K562 (cell line): Measurements from ENCODE around the gene MRPL38. TPM values are rescaled to one million over a fixed set of nuclear protein-coding genes. Genes with fewer than 3 reads are reported as not detected.

Experiments
- CBX5 ChIP-seq: IDR thresholded peaks from 2 replicates; pipeline ENCODE4 v1.6.1; 2014; ENCODE audit warnings: low read depth, borderline replicate concordance
- ETS2 ChIP-seq: IDR thresholded peaks from 2 replicates; pipeline ENCODE4 v1.6.1; 2016; ENCODE audit warnings: borderline replicate concordance, missing genetic modification characterization, mild to moderate bottlenecking, moderate library complexity, missing compliant biosample characterization; ENCODE audit not compliant: poor library complexity, severe bottlenecking
- ETV5 ChIP-seq: sonication (generic); formaldehyde crosslinking; IDR thresholded peaks from 2 replicates; pipeline ENCODE4 v1.4.0; 2020; ENCODE audit warnings: low read depth, mild to moderate bottlenecking, missing genetic modification reagents
- HINFP ChIP-seq: fragments of 450-650 bp; conservative IDR thresholded peaks from 2 replicates; pipeline ENCODE4 v1.6.1; 2016; ENCODE audit warnings: missing genetic modification characterization, low read depth, mild to moderate bottlenecking, control low read depth, missing compliant biosample characterization
- PML ChIP-seq: IDR thresholded peaks from 2 replicates; pipeline ENCODE4 v1.6.1; 2012; ENCODE audit warnings: low read length, inconsistent platforms
- ZNF318 ChIP-seq, 2 experiments: fragments of 450-650 bp; IDR thresholded peaks; 2 replicates each; pipeline ENCODE4 v1.6.1; 2016; ENCODE audit warnings: mild to moderate bottlenecking in 2 of 2, borderline replicate concordance in 1 of 2, low read depth in 1 of 2, moderate library complexity in 1 of 2
- ZNF507 ChIP-seq: conservative IDR thresholded peaks from 2 replicates; pipeline ENCODE4 v1.6.1; 2017; ENCODE audit warnings: missing genetic modification characterization, missing compliant biosample characterization
- ZNF699 ChIP-seq: fragments of 250-450 bp; sonication (Bioruptor Pico); IDR thresholded peaks from 2 replicates; pipeline ENCODE4 v1.8.0; 2021; ENCODE audit warnings: mild to moderate bottlenecking, moderate library complexity; ENCODE audit not compliant: insufficient replicate concordance
- polyA plus RNA-seq, 8 experiments: library from polyadenylated mRNA; depleted of rRNA in 4 of 8; stranded (reverse) in 5 of 8; unstranded in 3 of 8; fragments of >200 nt; fragmentation: Nextera tagmentation in 2 of 8; fragmentation: Illumina TruSeq in 1 of 8; extraction: Ambion mirVana in 2 of 8; extraction: Trizol in 1 of 8; gene quantifications; 2 replicates each; pipeline versions ENCODE4 v1.2.1 to v1.2.3, GENCODE V29; 2011 to 2014; ENCODE audit warnings: inconsistent platforms in 1 of 8, missing spikeins in 1 of 8
- total RNA-seq, 7 experiments: library from RNA; depleted of rRNA in 6 of 7; stranded (reverse); fragments of >200 nt in 6 of 7; fragmentation: Illumina TruSeq in 2 of 7; extraction: Trizol in 2 of 7; gene quantifications; 2 replicates each; pipeline versions ENCODE4 v1.2.1 to v1.2.3, GENCODE V29; 2011 to 2021; ENCODE audit warnings: low replicate concordance in 1 of 7
- TF ChIP-seq, protein P1 (sequence below): sonication (generic); formaldehyde crosslinking; IDR thresholded peaks from 2 replicates; pipeline ENCODE4 v1.8.1; 2023; ENCODE audit warnings: missing genetic modification reagents, mild to moderate bottlenecking, borderline replicate concordance

The MRPL38 gene
- total and polyA plus RNA-seq, 9 of the 15 experiments (the other 6 are each of a cell fraction or from before 2014, with no cell fraction given), result 4.5 to 154 (median 48.5) TPM

DNA sequence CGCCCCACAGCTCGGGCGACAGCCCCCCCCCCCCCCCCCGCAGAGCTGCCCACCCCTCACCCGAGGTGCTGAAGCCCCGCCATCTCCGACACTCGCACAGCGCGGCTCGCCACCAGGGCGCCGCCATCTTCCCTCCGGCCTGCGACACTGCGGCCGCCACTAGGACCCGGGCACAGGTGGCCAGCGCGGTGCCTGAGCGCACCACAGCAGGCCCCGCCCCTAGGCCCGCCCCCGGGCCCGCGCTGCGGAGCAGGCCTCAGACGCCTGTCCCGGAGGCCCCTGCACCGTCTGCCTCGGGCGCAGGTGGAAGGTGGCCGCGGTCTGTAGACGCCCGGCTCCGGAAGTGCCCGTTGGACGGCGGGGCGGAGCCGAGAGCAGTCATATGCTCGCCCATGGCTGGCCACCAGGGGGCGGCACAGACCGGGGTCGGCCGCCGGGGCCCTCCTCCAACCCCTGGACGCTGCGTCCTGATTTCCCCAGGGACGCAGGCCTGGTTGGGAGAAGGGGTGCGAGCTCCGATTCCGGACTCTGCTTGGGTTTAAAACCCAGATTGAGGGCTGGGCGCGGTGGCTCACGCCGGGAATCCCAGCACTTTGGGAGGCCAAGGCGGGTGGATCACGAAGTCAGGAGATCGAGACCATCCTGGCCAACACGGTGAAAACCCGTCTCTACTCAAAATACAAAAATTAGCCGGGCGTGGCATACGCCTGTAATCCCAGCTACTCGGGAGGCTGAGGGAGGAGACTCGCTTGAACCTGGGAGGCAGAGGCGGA lies at the start of gene MRPL38 (continued):
- no peak for TF ChIP-seq HINFP (tag)
- TF ChIP-seq ZNF318 (IDR thresholded peaks at IDR 0.05; ENCODE audit: borderline replicate concordance in 1 of 2, low read depth in 1 of 2), result no peak
- TF ChIP-seq ETS2, result no peak
- TF ChIP-seq PML, result peak; percentile 20; the same call in 1 of the 2 replicates
- TF ChIP-seq ETV5 (CRISPR knock-in tag), result peak; percentile 98
- no peak for TF ChIP-seq ZNF507 (tag)
- TF ChIP-seq CBX5, result no peak
- TF ChIP-seq, protein P1, sequence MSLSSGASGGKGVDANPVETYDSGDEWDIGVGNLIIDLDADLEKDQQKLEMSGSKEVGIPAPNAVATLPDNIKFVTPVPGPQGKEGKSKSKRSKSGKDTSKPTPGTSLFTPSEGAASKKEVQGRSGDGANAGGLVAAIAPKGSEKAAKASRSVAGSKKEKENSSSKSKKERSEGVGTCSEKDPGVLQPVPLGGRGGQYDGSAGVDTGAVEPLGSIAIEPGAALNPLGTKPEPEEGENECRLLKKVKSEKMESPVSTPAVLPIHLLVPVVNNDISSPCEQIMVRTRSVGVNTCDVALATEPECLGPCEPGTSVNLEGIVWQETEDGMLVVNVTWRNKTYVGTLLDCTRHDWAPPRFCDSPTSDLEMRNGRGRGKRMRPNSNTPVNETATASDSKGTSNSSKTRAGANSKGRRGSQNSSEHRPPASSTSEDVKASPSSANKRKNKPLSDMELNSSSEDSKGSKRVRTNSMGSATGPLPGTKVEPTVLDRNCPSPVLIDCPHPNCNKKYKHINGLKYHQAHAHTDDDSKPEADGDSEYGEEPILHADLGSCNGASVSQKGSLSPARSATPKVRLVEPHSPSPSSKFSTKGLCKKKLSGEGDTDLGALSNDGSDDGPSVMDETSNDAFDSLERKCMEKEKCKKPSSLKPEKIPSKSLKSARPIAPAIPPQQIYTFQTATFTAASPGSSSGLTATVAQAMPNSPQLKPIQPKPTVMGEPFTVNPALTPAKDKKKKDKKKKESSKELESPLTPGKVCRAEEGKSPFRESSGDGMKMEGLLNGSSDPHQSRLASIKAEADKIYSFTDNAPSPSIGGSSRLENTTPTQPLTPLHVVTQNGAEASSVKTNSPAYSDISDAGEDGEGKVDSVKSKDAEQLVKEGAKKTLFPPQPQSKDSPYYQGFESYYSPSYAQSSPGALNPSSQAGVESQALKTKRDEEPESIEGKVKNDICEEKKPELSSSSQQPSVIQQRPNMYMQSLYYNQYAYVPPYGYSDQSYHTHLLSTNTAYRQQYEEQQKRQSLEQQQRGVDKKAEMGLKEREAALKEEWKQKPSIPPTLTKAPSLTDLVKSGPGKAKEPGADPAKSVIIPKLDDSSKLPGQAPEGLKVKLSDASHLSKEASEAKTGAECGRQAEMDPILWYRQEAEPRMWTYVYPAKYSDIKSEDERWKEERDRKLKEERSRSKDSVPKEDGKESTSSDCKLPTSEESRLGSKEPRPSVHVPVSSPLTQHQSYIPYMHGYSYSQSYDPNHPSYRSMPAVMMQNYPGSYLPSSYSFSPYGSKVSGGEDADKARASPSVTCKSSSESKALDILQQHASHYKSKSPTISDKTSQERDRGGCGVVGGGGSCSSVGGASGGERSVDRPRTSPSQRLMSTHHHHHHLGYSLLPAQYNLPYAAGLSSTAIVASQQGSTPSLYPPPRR (CRISPR knock-in tag), result no peak
- no peak for TF ChIP-seq ZNF699 (CRISPR knock-in tag)
